KMS-11 (cell line): ENCODE data around the gene CERCAM.

Experiments used
- H2AFZ ChIP-seq: fragments of 200-600 bp; sonication (generic); 2 replicates; pipeline ENCODE4 v1.6.1; 2016; ENCODE audit warnings: antibody characterized with exemption, mixed run types, low read depth
- H3K27ac ChIP-seq: fragments of 200-600 bp; sonication (generic); 2 replicates; pipeline ENCODE4 v1.6.1; 2016; ENCODE audit warnings: mild to moderate bottlenecking, mixed run types
- H3K27me3 ChIP-seq: fragments of 200-600 bp; sonication (generic); 2 replicates; pipeline ENCODE4 v1.6.1; 2017; ENCODE audit warnings: mild to moderate bottlenecking, low read depth, mixed run types, moderate library complexity; ENCODE audit not compliant: insufficient read depth
- H3K36me3 ChIP-seq: fragments of 200-600 bp; sonication (generic); 2 replicates; pipeline ENCODE4 v1.6.1; 2017; ENCODE audit warnings: mild to moderate bottlenecking, mixed run types; ENCODE audit not compliant: insufficient read depth
- H3K4me1 ChIP-seq: fragments of 200-600 bp; sonication (generic); 2 replicates; pipeline ENCODE4 v1.6.1; 2016; ENCODE audit warnings: mild to moderate bottlenecking, low read depth, mixed run types; ENCODE audit not compliant: poor library complexity, severe bottlenecking
- H3K4me2 ChIP-seq: fragments of 200-600 bp; sonication (generic); 2 replicates; pipeline ENCODE4 v1.7.0; 2016; ENCODE audit warnings: mild to moderate bottlenecking, mixed run types
- H3K4me3 ChIP-seq: fragments of 200-600 bp; sonication (generic); IDR thresholded peaks from 2 replicates; pipeline ENCODE4 v1.6.1; 2017; ENCODE audit warnings: low read depth, low read length, mixed read lengths; ENCODE audit not compliant: insufficient read depth
- H3K79me2 ChIP-seq: fragments of 200-600 bp; sonication (generic); 2 replicates; pipeline ENCODE4 v1.6.1; 2016; ENCODE audit warnings: low read depth, mixed run types; ENCODE audit not compliant: insufficient read depth
- H3K9ac ChIP-seq: fragments of 200-600 bp; sonication (generic); 2 replicates; pipeline ENCODE4 v1.6.1; 2016; ENCODE audit warnings: mild to moderate bottlenecking, mixed run types
- H4K20me1 ChIP-seq: fragments of 200-600 bp; sonication (generic); 2 replicates; pipeline ENCODE4 v1.6.1; 2016; ENCODE audit warnings: mild to moderate bottlenecking, mixed run types; ENCODE audit not compliant: insufficient read depth
- TF ChIP-seq, protein P1 (sequence below): fragments of 200-600 bp; sonication (generic); conservative IDR thresholded peaks from 2 replicates; pipeline ENCODE4 v1.6.1; 2017; ENCODE audit warnings: low read depth, mild to moderate bottlenecking, antibody characterized with exemption, low read length, moderate library complexity, mixed read lengths

Gene CERCAM

DNA sequence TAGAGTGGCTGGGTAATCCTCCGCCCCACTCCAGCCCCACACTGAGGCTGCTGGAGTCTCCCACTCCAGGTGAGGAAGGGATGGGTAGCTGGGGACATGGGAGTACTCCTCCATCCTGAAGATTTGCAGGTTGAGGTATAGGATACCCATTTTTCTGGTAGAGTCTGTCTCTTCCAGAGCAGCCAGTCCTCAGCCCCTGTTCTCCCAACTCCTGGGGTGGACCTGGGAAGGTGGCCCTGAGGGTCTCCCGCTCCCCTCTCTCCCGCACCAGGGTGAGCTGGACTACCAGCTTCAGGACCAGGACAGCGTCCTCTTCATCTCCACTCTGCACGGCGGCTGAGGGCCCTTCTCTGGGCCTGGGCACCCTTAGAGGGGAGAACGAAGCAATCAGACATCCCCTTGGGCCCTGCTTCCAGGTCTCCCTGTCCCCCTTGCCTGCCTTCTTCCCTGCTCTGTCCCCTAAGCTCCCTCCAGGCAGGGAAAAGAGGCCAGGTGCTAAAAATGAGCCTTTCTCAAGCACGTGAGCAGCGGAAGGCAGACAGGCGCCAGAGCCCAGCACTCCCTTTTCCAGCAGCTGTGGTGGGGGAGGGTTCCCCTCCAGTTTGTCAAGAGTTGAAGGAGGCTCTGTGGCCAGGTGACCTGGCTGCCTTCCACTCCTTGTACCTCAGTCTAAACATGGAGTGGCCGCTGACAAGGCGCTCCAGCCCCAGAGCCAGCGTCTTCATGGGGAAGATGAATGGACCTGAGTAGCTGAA, 31.1 kb upstream of the CERCAM start:
- no peak overlapping the region for H3K4me3 ChIP-seq
- no peaks in the 10 kb centered on the region for H3K36me3 ChIP-seq
- H3K27ac ChIP-seq: no peak overlapping the region
- TF ChIP-seq, protein P1, sequence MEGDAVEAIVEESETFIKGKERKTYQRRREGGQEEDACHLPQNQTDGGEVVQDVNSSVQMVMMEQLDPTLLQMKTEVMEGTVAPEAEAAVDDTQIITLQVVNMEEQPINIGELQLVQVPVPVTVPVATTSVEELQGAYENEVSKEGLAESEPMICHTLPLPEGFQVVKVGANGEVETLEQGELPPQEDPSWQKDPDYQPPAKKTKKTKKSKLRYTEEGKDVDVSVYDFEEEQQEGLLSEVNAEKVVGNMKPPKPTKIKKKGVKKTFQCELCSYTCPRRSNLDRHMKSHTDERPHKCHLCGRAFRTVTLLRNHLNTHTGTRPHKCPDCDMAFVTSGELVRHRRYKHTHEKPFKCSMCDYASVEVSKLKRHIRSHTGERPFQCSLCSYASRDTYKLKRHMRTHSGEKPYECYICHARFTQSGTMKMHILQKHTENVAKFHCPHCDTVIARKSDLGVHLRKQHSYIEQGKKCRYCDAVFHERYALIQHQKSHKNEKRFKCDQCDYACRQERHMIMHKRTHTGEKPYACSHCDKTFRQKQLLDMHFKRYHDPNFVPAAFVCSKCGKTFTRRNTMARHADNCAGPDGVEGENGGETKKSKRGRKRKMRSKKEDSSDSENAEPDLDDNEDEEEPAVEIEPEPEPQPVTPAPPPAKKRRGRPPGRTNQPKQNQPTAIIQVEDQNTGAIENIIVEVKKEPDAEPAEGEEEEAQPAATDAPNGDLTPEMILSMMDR: no peak
- H4K20me1 ChIP-seq: no peaks in the 10 kb centered on the region
- no peak overlapping the region for H2AFZ ChIP-seq
- H3K9ac ChIP-seq: no peak overlapping the region
- no peaks in the 10 kb centered on the region for H3K27me3 ChIP-seq
- H3K79me2 ChIP-seq: no peaks in the 10 kb centered on the region
- H3K4me2 ChIP-seq: no peak overlapping the region
- no peaks in the 10 kb centered on the region for H3K4me1 ChIP-seq

DNA sequence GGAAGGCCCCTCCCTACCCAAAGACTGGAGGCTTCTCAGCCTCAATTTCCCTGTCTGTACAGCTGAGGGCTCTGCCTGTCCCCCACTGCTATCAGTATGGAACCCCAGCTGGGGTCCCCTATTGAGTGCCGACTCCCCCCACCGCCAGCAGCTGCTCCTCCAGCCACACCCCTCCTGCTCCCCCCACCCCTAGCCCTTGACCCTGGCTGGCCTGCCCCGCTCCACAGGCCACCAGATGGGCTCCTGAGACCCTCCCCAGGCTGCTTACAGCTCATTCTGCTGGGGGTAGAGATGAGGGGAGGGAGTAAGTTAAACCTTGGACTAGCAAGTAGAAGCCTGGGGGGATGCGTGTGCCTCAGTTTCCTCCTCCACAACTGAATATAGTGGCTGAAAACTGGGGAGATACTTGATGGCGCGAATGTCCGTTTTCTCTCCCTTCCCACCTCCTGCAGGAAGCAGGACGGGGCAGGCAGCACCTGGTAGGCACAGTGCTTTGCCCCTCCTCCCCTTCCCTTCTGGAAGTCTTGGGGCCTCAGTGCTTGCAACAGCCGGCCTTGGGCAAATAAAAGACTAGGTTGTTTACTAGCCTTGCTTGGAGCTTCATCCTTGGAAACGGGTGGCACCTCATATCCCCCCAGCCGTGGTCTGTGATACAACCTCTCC, 30.4 kb upstream of the CERCAM start:
- Histone ChIP-seq H2AFZ (no peak overlapping the region), H4K20me1 (no peaks in the 10 kb centered on the region), H3K79me2 (no peaks in the 10 kb centered on the region), H3K4me2 (no peak overlapping the region), H3K4me1 (no peaks in the 10 kb centered on the region), H3K27me3 (no peaks in the 10 kb centered on the region), H3K4me3 (no peak overlapping the region), H3K36me3 (no peaks in the 10 kb centered on the region), H3K27ac (no peak overlapping the region), H3K9ac (no peak overlapping the region)
- TF ChIP-seq, protein P1: no peak

DNA sequence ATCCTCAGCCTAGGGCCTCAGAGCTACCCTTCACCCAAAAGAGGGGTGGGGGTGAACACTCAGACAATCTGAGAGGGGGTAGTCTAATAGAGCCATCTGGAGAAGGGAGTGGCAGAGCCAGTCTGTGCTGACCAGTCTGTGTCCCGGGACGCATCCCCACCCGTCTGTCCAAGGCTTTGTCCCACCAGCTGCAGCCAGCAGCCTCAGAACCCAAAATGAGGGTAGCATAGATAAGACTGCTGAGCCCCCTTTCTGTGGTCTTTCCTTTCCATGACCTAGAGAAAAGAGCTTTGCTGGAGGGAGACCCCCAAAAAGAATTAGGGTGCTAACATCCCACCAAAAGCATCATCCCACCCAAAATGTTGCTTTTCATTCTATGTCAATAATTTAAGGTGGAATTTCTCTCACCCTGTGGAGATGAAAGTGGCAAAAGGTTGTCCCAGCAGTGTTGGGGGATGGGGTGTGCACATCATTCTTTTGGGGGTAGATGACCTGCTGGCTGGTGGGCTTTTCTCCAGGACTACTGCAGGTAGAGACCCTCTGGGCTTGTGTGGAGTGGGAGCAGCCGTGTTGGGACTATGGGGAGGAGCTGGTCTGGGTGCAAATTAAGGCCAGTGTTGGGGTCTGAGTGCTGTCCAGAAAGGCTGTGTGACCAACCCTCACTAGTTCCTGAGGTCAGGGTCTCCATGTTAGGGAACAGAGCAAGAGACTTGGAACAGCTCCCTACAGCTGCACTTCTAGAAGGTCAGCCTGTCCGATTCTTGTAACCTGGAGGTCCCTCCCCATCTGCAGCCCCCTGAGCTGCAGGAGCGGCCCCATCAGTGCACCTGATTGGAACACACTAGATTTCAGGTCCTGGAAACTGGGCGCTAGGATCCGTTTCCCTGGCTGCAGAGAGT, 29.6 kb upstream of the CERCAM start:
- TF ChIP-seq, protein P1: no peak
- Histone ChIP-seq H3K79me2 (no peaks in the 10 kb centered on the region), H3K4me2 (no peak overlapping the region), H3K4me3 (no peak overlapping the region), H3K27me3 (no peaks in the 10 kb centered on the region), H3K9ac (no peak overlapping the region), H3K4me1 (no peaks in the 10 kb centered on the region), H3K36me3 (no peaks in the 10 kb centered on the region), H3K27ac (no peak overlapping the region), H4K20me1 (no peaks in the 10 kb centered on the region), H2AFZ (no peak overlapping the region)

DNA sequence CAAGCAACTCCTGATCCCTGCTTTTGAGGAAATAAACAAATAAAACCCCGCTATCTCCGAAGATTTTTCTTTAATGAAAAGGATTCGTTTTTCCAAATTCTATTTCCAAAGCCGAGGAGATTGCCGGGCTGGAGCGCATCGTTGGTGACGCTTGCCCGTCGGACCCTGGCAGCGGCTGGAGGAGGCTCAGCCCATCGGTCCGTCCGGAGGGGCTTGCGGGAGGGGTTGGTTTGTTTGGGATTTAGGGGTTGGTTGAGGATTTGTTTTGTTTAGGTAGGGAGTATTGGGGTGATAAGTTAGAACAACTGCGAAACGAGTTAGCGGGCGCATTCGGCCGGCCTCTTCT, 28.7 kb upstream of the CERCAM start:
- H3K27ac ChIP-seq: no peak overlapping the region
- TF ChIP-seq, protein P1: no peak
- H3K4me1 ChIP-seq: no peaks in the 10 kb centered on the region
- no peaks in the 10 kb centered on the region for H3K36me3 ChIP-seq
- H3K4me3 ChIP-seq: no peak overlapping the region
- H3K27me3 ChIP-seq: no peaks in the 10 kb centered on the region
- H3K4me2 ChIP-seq: no peak overlapping the region
- no peak overlapping the region for H3K9ac ChIP-seq
- H3K79me2 ChIP-seq: no peaks in the 10 kb centered on the region
- no peaks in the 10 kb centered on the region for H4K20me1 ChIP-seq
- H2AFZ ChIP-seq: no peak overlapping the region
